GM23248 (cell line): ENCODE data around the gene PRICKLE1. TPM values are rescaled to one million over a fixed set of nuclear protein-coding genes. Genes with fewer than 3 reads are reported as not detected.

ENCODE experiments used
- DNase-seq: peaks from one replicate; pipeline ENCODE4 v3.0.0-alpha.2; 2015
- H2AFZ ChIP-seq: fragments of 200-600 bp; sonication (generic); 2 replicates; pipeline ENCODE4 v1.6.1; 2016; ENCODE audit warnings: antibody characterized with exemption
- H3F3A ChIP-seq: fragments of 200-600 bp; sonication (generic); 2 replicates; pipeline ENCODE4 v1.6.1; 2016; ENCODE audit warnings: mild to moderate bottlenecking, antibody characterized with exemption, mixed run types; ENCODE audit not compliant: insufficient read depth
- H3K27ac ChIP-seq: fragments of 200-600 bp; sonication (generic); 2 replicates; pipeline ENCODE4 v1.5.1; 2016; ENCODE audit warnings: mild to moderate bottlenecking
- H3K27me3 ChIP-seq: fragments of 200-600 bp; sonication (generic); replicated peaks from 2 replicates; pipeline ENCODE4 v1.6.1; 2016; ENCODE audit warnings: mild to moderate bottlenecking; ENCODE audit not compliant: insufficient read depth
- H3K36me3 ChIP-seq: fragments of 200-600 bp; sonication (generic); 2 replicates; pipeline ENCODE4 v1.6.1; 2016; ENCODE audit warnings: low read depth, mild to moderate bottlenecking
- H3K4me1 ChIP-seq: fragments of 200-600 bp; sonication (generic); 2 replicates; pipeline ENCODE4 v1.6.1; 2016; ENCODE audit warnings: mild to moderate bottlenecking; ENCODE audit not compliant: insufficient read depth
- H3K4me2 ChIP-seq: fragments of 200-600 bp; sonication (generic); one replicate; pipeline ENCODE4 v1.6.1; 2016; ENCODE audit warnings: mild to moderate bottlenecking; ENCODE audit not compliant: unreplicated experiment
- H3K4me3 ChIP-seq: fragments of 200-600 bp; sonication (generic); 2 replicates; pipeline ENCODE4 v1.5.1; 2016; ENCODE audit warnings: mild to moderate bottlenecking
- H3K79me2 ChIP-seq: fragments of 200-600 bp; sonication (generic); 2 replicates; pipeline ENCODE4 v1.6.1; 2016; ENCODE audit warnings: mild to moderate bottlenecking; ENCODE audit not compliant: insufficient read depth
- H3K9ac ChIP-seq: fragments of 200-600 bp; sonication (generic); 2 replicates; pipeline ENCODE4 v1.6.1; 2016; ENCODE audit warnings: mild to moderate bottlenecking
- H3K9me2 ChIP-seq: fragments of 200-600 bp; sonication (generic); 2 replicates; pipeline ENCODE4 v1.6.1; 2016; ENCODE audit warnings: mixed run types, mild to moderate bottlenecking, moderate library complexity; ENCODE audit not compliant: insufficient read depth
- H3K9me3 ChIP-seq: fragments of 200-600 bp; sonication (generic); one replicate; pipeline ENCODE4 v1.6.1; 2017; ENCODE audit warnings: low read depth
- H4K20me1 ChIP-seq: fragments of 200-600 bp; sonication (generic); 2 replicates; pipeline ENCODE4 v1.6.0; 2016; ENCODE audit not compliant: insufficient read depth
- EZH2 ChIP-seq: fragments of 200-600 bp; sonication (generic); IDR thresholded peaks from 2 replicates; pipeline ENCODE4 v1.6.1; 2018; ENCODE audit warnings: antibody characterized with exemption, mild to moderate bottlenecking; ENCODE audit not compliant: insufficient read depth, poor library complexity, severe bottlenecking
- EZH2phosphoT487 ChIP-seq: fragments of 200-600 bp; sonication (generic); IDR thresholded peaks from 2 replicates; pipeline ENCODE4 v1.6.1; 2018; ENCODE audit warnings: antibody characterized with exemption, moderate library complexity, mild to moderate bottlenecking, low read depth; ENCODE audit not compliant: insufficient read depth
- WGBS, 2 experiments: methylation state at CpG; one replicate each; pipeline ENCODE4 v1.1.6; 2015 to 2017; ENCODE audit warnings: low lambda C conversion rate in 2 of 2, low coverage in 1 of 2; ENCODE audit errors: missing lambda C conversion rate in 2 of 2; 5-methylcytosine and 5-hydroxymethylcytosine counted together
- in situ Hi-C: fragments of 300-500 bp; cut with MboI; formaldehyde crosslinking; loops from 2 replicates; pipeline ENCODE4 v1.15.0; 2020
- polyA plus RNA-seq: library from polyadenylated mRNA; unstranded; fragments of >200 nt; fragmentation: Nextera tagmentation; extraction: Ambion mirVana; gene quantifications from 2 replicates; pipeline ENCODE4 v1.2.1, GENCODE V29; 2016
- total RNA-seq: library from RNA; depleted of rRNA; stranded (reverse); fragments of >200 nt; shearing (Covaris generic); gene quantifications from 2 replicates; pipeline ENCODE4 v1.2.3, GENCODE V29; 2014

The PRICKLE1 gene
- total and polyA plus RNA-seq, 2 experiments from 2014 or later: 12.9 to 25.7 TPM

- Histone ChIP-seq H3K79me2 (peaks cover 6% of the 10 kb centered on the region; the same call in 1 of the 2 replicates), H4K20me1 (no peaks in the 10 kb centered on the region), H3K4me2 (no peak overlapping the region), H3F3A (peaks cover 16% of the 10 kb centered on the region; the same call in 1 of the 2 replicates), H3K4me3 (no peak overlapping the region), H3K9me3 (no peaks in the 10 kb centered on the region), H3K27ac (no peak overlapping the region), H3K4me1 (no peaks in the 10 kb centered on the region), H3K9ac (no peak overlapping the region), H3K36me3 (peaks cover 18% of the 10 kb centered on the region), H3K9me2 (no peaks in the 10 kb centered on the region), H2AFZ (no peak overlapping the region), H3K27me3 (no peaks in the 10 kb centered on the region)
- DNase-seq: no peak
- in situ Hi-C loops: no loop called here
- 96 to 97% methylated on average over 7 of the region's 7 CpGs for WGBS, 2 experiments
- TF ChIP-seq EZH2phosphoT487: no peak
These were observed 145.2 kb downstream of the PRICKLE1 start for GRCh38 chr12:42444192-42444943.

- Histone ChIP-seq H2AFZ (no peak overlapping the region), H3K9ac (no peak overlapping the region), H3K4me2 (no peak overlapping the region), H3K36me3 (peaks cover 18% of the 10 kb centered on the region), H4K20me1 (no peaks in the 10 kb centered on the region), H3K27me3 (no peaks in the 10 kb centered on the region), H3K27ac (no peak overlapping the region), H3K4me3 (no peak overlapping the region), H3K9me2 (no peaks in the 10 kb centered on the region), H3K9me3 (no peaks in the 10 kb centered on the region), H3K4me1 (no peaks in the 10 kb centered on the region), H3K79me2 (peaks cover 6% of the 10 kb centered on the region; the same call in 1 of the 2 replicates), H3F3A (peaks cover 4% of the 10 kb centered on the region; the same call in 1 of the 2 replicates)
- DNase-seq: no peak
- WGBS, 2 experiments: 81 to 87% methylated on average over 8 of the region's 8 CpGs
- TF ChIP-seq EZH2phosphoT487: no peak
- no peak for TF ChIP-seq EZH2
- in situ Hi-C loops: no loop called here
These were observed 146.7 kb downstream of the PRICKLE1 start for GRCh38 chr12:42442888-42443287.

- WGBS, 2 experiments: 90 to 94% methylated on average over 19 of the region's 19 CpGs
- H3K4me3 ChIP-seq: no peak overlapping the region
- H4K20me1 ChIP-seq: no peaks in the 10 kb centered on the region
- no peaks in the 10 kb centered on the region for H3K27me3 ChIP-seq
- no peak overlapping the region for H2AFZ ChIP-seq
- H3K4me1 ChIP-seq: no peaks in the 10 kb centered on the region
- no peak overlapping the region for H3K9ac ChIP-seq
- in situ Hi-C loops: no loop called here
- peaks cover 6% of the 10 kb centered on the region; the same call in 1 of the 2 replicates for H3K79me2 ChIP-seq
- H3K36me3 ChIP-seq: peaks cover 18% of the 10 kb centered on the region
- no peaks in the 10 kb centered on the region for H3K9me3 ChIP-seq
- no peak for TF ChIP-seq EZH2phosphoT487
- no peak for TF ChIP-seq EZH2
- H3K4me2 ChIP-seq: no peak overlapping the region
- DNase-seq: no peak
- H3K27ac ChIP-seq: no peak overlapping the region
- H3F3A ChIP-seq: no peaks in the 10 kb centered on the region
- H3K9me2 ChIP-seq: no peaks in the 10 kb centered on the region
These were observed 147.2 kb downstream of the PRICKLE1 start for GRCh38 chr12:42442311-42442759.

- H3F3A ChIP-seq: no peaks in the 10 kb centered on the region
- H3K27ac ChIP-seq: no peak overlapping the region
- H3K79me2 ChIP-seq: peaks cover 6% of the 10 kb centered on the region; the same call in 1 of the 2 replicates
- no peak overlapping the region for H2AFZ ChIP-seq
- no peaks in the 10 kb centered on the region for H3K4me1 ChIP-seq
- WGBS, 2 experiments: 97 to 99% methylated on average over 11 of the region's 11 CpGs
- no peaks in the 10 kb centered on the region for H3K9me2 ChIP-seq
- no peak overlapping the region for H3K9ac ChIP-seq
- H3K4me3 ChIP-seq: no peak overlapping the region
- no peak for DNase-seq
- H3K9me3 ChIP-seq: no peaks in the 10 kb centered on the region
- no peak overlapping the region for H3K4me2 ChIP-seq
- no peak for TF ChIP-seq EZH2
- no peak for TF ChIP-seq EZH2phosphoT487
- H3K36me3 ChIP-seq: peaks cover 15% of the 10 kb centered on the region
- in situ Hi-C loops: no loop called here
- no peaks in the 10 kb centered on the region for H4K20me1 ChIP-seq
- H3K27me3 ChIP-seq: no peaks in the 10 kb centered on the region
These were observed 148.9 kb downstream of the PRICKLE1 start for GRCh38 chr12:42440608-42441007.
